ENCODE data around the gene TMEM250.

Gene TMEM250

DNA sequence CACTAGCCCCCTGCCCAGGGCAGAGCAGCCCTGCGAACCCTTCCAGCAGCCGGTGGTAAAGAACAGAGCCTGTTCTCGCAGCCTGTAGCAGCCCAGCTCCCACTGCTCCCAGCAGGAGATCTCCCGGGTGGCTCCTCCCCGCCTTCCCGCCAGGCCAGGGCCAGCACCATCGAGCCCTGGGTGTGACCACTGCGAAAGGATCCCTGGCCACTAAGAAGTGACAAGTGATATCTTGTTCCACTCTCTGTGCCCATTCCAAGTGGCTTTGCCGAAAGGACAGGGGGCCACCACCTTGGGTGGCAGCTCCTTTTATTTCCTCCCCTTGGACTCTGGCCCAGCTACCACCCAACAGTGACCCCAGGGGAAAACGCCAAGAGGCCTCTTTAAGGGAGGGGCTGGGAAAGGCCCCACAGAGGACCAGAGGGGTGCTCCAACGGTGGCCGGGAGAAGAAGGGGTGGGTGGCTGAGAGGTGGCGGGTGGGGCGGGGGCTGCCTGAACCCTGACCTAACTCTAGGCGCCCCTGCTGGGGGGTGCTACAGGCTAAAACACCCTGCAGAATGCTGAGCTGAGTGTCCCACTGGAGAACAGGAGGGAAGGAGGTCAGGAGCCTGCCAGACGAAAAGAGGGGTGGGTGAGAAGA lies 25.2 kb downstream of the TMEM250 start:
- peak overlapping the region; percentile 75 for H3K9ac ChIP-seq (ENCODE audit: low read depth, low read length)
- H3K4me1 ChIP-seq (ENCODE audit: insufficient read depth, low read length) = peaks cover 30% of the 10 kb centered on the region
- no peaks in the 10 kb centered on the region for H3K36me3 ChIP-seq (ENCODE audit: insufficient read depth, low read length)
- H3K9me3 ChIP-seq (ENCODE audit: control insufficient read depth, insufficient read depth, low read length) = no peaks in the 10 kb centered on the region

DNA sequence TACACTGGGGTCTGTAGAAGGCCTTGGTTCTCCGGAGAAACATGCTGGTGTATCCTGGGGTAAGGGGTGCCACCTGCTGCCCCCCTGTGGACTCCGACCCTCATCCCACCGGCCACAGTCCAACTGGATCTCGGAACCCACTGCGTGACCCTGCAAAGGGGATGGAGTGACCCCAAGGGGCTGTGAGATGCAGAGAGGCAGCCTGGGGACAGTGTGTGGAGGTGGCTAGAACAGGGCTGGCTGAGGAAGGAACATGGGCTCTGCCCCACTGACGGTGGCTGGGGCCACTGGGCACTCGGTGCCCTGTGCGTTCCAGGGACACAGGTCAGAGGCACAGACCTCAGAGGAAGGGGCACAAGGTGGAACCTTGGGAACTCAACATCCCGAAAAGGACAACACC lies 25.9 kb downstream of the TMEM250 start:
- no peaks in the 10 kb centered on the region for H3K9me3 ChIP-seq (ENCODE audit: control insufficient read depth, insufficient read depth, low read length)
- H3K9ac ChIP-seq (ENCODE audit: low read depth, low read length) = 0 out of 2 replicates have a peak overlapping the region, but pooled peaks have one; percentile 75
- no peaks in the 10 kb centered on the region for H3K36me3 ChIP-seq (ENCODE audit: insufficient read depth, low read length)
- peaks cover 33% of the 10 kb centered on the region for H3K4me1 ChIP-seq (ENCODE audit: insufficient read depth, low read length)

DNA sequence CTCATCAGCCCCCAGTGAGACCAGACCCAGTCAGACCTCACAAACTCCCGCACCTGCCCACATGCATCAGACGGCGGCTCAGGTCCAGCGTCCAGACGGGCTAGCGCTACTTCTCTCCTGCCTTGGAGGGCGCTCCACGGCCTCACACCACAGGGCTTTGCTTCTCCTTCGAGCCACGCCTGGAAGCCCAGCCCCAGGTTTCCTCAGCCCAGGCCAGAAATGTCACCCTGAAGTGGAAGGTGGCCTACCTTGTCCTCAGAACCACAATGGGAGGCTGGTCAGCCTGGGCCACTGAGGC lies 26.4 kb downstream of the TMEM250 start:
- Histone ChIP-seq H3K9ac (ENCODE audit: low read depth, low read length) (no peak overlapping the region), H3K36me3 (ENCODE audit: insufficient read depth, low read length) (no peaks in the 10 kb centered on the region), H3K9me3 (ENCODE audit: control insufficient read depth, insufficient read depth, low read length) (no peaks in the 10 kb centered on the region), H3K4me1 (ENCODE audit: insufficient read depth, low read length) (peaks cover 33% of the 10 kb centered on the region)

DNA sequence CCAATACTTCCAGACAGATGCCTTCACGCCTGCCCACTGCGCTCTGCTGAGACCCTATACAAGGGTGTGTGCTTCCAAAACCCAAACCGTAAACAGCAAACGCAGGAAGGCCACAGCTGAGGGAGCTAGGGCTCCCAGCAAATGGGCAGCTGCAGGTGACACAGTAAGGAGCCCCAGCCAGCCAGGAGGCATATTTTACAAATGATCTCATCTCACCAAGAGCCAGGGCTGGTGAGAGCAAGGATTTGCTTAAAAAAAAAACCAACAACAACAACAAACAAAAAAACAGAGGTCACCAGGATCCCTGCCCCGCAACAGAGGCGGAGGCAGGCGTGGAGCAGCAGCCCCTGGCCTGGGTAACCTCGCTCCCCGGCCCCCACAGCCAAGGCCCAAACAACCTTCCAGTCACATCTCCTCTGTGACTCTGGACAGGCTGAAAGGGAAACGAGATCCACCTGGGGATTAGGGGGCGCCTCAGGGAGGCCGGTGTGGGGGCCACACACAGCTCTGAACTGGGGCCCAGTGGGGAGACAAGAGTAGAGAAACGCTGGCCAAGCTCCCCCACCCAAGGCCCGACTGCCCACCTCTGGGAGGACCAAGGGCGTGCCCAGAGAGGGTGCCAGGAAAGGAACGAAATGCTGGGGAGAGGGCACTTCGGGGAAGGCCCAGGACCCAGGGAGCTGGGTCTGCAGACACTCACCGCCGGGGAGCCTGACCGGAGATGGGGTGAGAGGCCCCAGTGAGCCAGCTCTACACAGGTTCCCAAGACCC lies 26.9 kb downstream of the TMEM250 start:
- Histone ChIP-seq H3K9me3 (ENCODE audit: control insufficient read depth, insufficient read depth, low read length) (no peaks in the 10 kb centered on the region), H3K9ac (ENCODE audit: low read depth, low read length) (no peak overlapping the region), H3K4me1 (ENCODE audit: insufficient read depth, low read length) (peaks cover 36% of the 10 kb centered on the region), H3K36me3 (ENCODE audit: insufficient read depth, low read length) (no peaks in the 10 kb centered on the region)

DNA sequence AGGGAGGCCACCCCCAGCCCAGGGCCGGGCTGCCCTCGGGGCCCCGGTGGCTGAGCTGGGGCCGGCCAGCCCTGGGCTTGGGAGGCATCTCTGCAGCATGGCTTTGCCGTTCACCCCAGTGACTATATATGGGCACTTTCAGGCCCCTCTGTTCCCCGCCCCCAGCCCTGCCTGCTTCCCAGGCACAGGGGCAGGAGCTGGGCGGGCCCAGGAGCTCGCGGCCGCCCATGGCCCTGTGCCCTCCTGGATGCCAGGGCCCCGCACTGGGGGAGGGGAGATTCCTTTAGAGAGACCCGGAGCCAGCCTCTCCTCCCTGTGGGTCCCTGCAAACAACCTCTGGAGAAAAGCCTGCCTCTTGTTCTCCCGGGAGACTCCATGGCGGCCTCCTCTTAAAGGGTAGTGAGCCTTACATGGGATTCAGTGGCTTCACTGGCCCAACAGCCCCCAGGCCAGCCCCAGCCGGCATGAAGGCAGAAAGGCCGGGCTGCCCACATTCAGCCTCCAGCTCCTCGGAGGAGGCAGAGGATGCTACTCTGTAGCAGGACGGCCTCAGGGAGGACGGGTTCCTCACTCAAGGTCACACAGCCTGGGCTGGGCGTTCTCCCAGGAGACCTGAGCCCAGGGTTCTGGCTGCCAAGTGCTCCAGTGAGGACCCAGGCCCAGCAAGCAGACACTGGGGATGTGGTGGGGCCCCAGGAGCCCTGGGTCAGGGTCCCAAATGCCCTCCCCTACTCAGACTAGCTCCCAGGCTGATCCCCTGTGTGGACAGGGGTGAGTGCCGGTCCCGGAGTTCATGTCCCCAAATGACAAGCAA lies 27.7 kb downstream of the TMEM250 start:
- no peaks in the 10 kb centered on the region for H3K9me3 ChIP-seq (ENCODE audit: control insufficient read depth, insufficient read depth, low read length)
- peaks cover 34% of the 10 kb centered on the region for H3K4me1 ChIP-seq (ENCODE audit: insufficient read depth, low read length)
- no peaks in the 10 kb centered on the region for H3K36me3 ChIP-seq (ENCODE audit: insufficient read depth, low read length)
- H3K9ac ChIP-seq (ENCODE audit: low read depth, low read length) = no peak overlapping the region; the same call in 1 of the 2 replicates

DNA sequence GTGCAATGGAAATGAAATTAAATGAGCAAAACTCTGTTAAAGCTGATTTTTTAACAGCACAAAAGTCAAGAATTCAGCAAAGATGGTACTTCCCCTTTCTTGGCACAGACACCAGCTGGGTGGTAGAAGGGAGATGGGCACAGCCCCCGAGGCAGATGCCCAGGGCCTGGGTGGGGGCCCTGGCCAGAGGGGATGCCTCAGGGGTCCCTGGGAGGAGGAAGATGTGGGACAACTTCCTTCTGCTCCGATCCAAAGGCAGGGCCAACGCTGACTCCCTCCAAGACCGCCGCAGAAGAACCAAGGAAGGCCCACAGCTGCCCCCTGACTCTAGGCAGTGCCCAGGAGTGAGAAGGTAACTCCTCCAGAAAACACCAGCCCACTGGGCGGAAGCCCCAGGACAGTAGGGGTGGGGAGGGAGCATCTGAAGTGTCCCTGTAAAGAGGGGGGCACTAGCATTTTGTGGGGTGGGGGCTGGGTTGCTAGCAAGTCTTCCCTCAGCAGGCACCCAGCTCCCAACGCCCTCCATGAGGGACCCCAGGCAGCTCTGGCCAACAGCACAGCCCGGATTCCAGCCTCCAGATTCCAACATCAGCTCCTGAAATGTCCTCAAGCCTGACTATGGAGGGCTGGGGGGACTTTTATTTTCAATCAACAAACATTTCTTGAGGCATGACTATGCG lies 28.5 kb downstream of the TMEM250 start:
- Histone ChIP-seq H3K36me3 (ENCODE audit: insufficient read depth, low read length) (no peaks in the 10 kb centered on the region), H3K9me3 (ENCODE audit: control insufficient read depth, insufficient read depth, low read length) (no peaks in the 10 kb centered on the region), H3K9ac (ENCODE audit: low read depth, low read length) (no peak overlapping the region; the same call in 1 of the 2 replicates), H3K4me1 (ENCODE audit: insufficient read depth, low read length) (peaks cover 34% of the 10 kb centered on the region)

DNA sequence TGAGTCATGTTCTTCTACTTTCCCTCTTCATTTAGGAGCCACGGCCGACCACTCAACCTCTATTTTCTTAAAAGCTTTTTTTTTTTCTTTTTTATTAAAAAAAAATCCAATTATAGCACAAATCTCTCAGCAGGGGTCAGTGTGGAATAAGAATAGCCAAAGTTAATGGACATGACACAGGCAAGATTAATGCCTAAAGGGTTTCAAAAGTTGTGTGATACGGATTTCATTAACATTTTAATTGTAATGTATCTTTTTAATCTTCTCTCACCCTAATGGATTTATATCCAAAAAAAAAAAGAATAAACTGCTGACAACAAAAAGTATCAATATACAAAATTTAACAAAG lies 29.0 kb downstream of the TMEM250 start:
- Histone ChIP-seq H3K36me3 (ENCODE audit: insufficient read depth, low read length) (no peaks in the 10 kb centered on the region), H3K9me3 (ENCODE audit: control insufficient read depth, insufficient read depth, low read length) (no peaks in the 10 kb centered on the region), H3K9ac (ENCODE audit: low read depth, low read length) (no peak overlapping the region), H3K4me1 (ENCODE audit: insufficient read depth, low read length) (peaks cover 34% of the 10 kb centered on the region)

DNA sequence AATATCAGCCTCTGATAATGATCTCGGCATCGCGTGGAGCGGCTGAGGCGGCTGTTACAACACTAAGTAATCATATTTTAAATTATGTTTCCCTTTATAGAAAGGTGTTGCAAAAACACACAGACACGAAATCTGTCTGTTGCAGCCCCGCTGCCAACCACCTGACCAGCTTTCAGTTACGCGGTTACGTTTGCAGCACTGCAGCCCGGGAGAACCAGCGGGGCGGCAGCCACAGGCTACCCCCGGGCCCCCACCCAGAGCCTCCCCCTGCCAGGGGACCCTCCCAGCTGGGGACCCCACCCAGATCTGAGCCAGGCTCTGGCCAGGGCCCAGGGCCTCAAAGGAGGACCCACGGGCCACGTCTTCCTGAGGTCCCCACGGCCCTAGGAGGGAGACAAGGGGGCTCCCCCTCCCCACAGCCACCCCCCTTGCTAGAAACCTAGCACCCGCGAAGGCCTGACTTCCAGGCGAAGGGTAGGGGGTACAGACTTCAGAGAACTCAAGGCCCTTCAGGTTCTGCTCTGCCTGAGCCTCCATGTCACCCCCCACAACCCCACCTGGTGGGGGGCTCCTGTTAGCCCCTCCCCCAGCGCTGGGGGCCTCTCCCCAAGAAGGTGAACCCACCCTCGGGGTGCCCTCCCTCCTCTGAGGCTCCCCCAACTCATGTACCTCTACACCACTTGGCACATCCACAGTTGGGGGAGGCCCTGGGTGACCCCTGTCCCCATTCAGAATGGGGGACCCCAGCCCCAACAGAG lies 29.6 kb downstream of the TMEM250 start:
- H3K9me3 ChIP-seq (ENCODE audit: control insufficient read depth, insufficient read depth, low read length) = no peaks in the 10 kb centered on the region
- peaks cover 34% of the 10 kb centered on the region for H3K4me1 ChIP-seq (ENCODE audit: insufficient read depth, low read length)
- no peaks in the 10 kb centered on the region for H3K36me3 ChIP-seq (ENCODE audit: insufficient read depth, low read length)
- H3K9ac ChIP-seq (ENCODE audit: low read depth, low read length) = no peak overlapping the region

DNA sequence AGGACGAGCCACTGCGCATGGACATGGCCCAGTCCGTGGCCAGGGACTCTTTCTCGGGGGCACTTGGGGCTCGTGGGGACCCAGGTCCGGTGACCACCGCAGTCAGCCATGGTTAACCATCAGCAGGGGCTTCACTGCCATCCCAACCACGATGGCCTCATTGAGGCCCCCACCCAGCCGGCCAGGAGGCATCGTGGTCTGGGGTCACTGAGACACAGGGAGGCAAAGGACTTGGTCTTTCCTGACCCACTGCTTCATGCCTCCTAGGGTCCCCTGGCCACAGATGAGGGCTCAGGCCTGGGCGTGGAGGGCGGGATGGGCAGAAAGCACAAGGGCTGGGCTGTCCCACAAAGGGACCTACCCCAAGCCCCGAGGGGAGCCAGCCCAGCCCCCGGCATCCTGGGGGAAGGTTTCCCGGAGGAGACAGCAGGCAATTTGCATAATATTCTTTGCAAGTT lies 30.2 kb downstream of the TMEM250 start:
- Histone ChIP-seq H3K9me3 (ENCODE audit: control insufficient read depth, insufficient read depth, low read length) (no peaks in the 10 kb centered on the region), H3K4me1 (ENCODE audit: insufficient read depth, low read length) (peaks cover 34% of the 10 kb centered on the region), H3K9ac (ENCODE audit: low read depth, low read length) (no peak overlapping the region), H3K36me3 (ENCODE audit: insufficient read depth, low read length) (no peaks in the 10 kb centered on the region)

DNA sequence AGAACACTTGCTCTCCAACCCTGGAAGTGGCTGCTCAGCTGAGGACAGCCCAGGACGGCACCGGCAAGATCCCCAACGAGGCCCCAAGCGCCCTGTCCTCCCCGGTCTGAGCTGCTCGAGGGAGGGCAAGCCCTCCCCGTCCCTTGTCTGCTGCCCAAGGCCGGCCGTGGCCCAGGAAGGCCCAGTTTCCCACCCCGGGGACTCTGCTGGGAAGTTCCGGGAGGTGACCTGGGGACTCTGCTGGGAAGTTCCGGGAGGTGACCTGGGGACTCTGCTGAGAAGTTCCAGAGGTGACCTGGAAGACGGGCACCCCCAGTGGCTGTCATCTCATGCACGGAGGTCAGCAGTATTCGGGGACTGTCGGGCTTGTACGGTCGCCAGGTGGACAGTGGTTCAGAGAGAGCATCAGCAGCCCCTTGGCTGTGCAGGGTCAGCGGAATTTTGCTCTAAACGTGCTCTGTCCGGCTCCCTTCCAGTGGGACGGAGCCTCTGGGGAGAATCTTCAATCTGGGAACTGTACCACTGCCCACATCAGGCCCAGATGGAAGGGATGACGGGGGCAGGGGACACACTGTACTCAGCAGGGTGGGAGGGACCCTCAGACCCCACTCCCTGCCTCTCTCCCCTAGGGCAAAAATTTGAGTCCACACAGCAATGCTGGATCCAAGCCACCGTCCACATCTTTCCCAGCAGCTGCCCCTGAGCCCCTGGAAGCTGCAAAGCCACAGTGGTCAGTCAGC lies 30.8 kb downstream of the TMEM250 start:
- no peak overlapping the region for H3K9ac ChIP-seq (ENCODE audit: low read depth, low read length)

DNA sequence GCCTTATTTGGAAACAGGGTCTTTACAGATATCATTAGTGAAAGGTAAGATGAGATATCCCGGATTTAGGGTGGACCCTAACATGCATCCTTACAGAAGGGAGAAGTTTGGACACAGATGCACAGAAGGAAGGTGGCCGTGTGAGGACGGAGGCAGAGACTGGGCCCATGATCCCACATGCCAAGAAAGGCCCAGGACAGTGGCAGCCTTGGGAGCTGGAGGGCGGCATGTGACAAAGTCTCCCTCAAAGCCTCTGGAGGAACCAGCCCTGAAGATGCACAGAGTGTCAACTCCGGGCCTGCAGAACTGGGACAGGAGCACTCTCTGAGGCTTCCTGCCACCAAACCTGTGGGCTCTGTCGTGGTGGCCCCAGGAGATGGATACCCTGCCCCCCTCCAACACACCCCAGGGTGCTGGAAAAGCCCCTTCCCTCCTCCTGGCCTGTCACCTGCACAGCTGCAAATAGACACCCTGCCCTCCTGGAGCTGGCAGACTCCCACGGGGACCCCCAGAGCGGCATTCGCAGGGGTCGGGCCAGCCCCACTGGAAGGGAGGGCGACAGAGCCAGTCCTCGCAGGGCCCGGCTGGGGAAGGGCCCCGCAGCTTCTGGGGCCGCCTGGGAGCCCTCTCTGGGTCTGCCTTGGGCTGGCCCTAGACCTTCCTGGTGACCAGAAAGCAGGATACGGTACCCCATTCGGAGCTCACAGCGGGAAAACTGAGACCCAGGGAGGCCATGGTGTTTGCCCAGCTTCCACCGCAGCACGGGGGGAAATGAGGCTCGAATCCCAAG lies 31.5 kb downstream of the TMEM250 start:
- Histone ChIP-seq H3K9me3 (ENCODE audit: control insufficient read depth, insufficient read depth, low read length) (no peaks in the 10 kb centered on the region), H3K36me3 (ENCODE audit: insufficient read depth, low read length) (no peaks in the 10 kb centered on the region), H3K9ac (ENCODE audit: low read depth, low read length) (no peak overlapping the region), H3K4me1 (ENCODE audit: insufficient read depth, low read length) (peaks cover 26% of the 10 kb centered on the region)

More for the DNA sequence above, 30.8 kb downstream of the TMEM250 start:
- Histone ChIP-seq H3K4me1 (ENCODE audit: insufficient read depth, low read length) (peaks cover 28% of the 10 kb centered on the region), H3K36me3 (ENCODE audit: insufficient read depth, low read length) (no peaks in the 10 kb centered on the region), H3K9me3 (ENCODE audit: control insufficient read depth, insufficient read depth, low read length) (no peaks in the 10 kb centered on the region)

DNA sequence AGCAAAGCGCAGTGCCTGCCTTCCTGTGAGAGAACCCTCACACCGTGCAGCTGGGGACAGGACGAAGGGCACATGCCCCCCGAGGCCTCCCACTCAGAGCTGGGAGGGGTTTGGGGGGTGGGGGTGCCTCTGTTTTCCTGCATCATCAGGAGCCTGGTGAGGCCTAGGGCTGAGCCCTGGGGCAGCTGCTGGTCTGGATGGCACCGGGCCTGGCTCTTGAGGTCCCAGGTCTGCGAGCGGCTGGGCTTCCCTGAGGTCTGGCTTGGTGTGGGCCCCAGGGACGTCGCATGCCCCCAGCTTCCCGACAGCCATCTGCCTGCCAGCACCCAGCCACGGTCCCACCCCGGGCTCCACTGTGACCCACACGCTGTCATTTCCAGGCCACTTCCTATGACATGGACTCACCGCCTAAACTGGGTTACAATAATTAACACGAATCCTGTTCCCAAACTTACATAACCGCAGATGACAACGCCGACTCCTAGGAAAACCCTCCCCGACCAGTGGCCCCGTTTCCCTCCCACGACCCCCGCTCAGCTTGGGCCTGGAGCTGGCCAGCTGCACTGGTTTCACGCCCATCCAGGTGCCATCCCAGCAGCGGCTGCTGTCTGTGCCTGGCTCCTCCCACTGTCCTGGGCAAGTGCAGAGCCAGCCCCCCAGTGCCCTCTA lies 32.3 kb downstream of the TMEM250 start:
- H3K4me1 ChIP-seq (ENCODE audit: insufficient read depth, low read length) = peaks cover 26% of the 10 kb centered on the region
- no peak overlapping the region for H3K9ac ChIP-seq (ENCODE audit: low read depth, low read length)
- H3K9me3 ChIP-seq (ENCODE audit: control insufficient read depth, insufficient read depth, low read length) = no peaks in the 10 kb centered on the region
- no peaks in the 10 kb centered on the region for H3K36me3 ChIP-seq (ENCODE audit: insufficient read depth, low read length)
